ENCODE measurements around the gene SUSD1. TPM values are rescaled to one million over a fixed set of nuclear protein-coding genes. Genes with fewer than 3 reads are reported as not detected.

SUSD1 gene
- total RNA-seq, 1 donor from 2014 or later, result 13.0 TPM

GRCh38 chr9:112029921-112030444, 145.1 kb downstream of the SUSD1 start:
- no peaks in the 10 kb centered on the region for H3K9me3 ChIP-seq
- intact Hi-C loops (cut with DNase I), result no loop called here

GRCh38 chr9:112028242-112029221, 146.6 kb downstream of the SUSD1 start:
- Histone ChIP-seq H3K4me1 (peaks cover 3 to 5% of the 10 kb centered on the region in 2 donors), H3K27ac (no peak overlapping the region), H3K27me3 (no peaks in the 10 kb centered on the region), H3K36me3 (no peaks in the 10 kb centered on the region), H3K9me3 (no peaks in the 10 kb centered on the region), H3K4me3 (no peak overlapping the region)
- intact Hi-C loops (cut with DNase I), result no loop called here
- DNase-seq (ENCODE audit: low spot score in 2 of 2), result no peak
- no peak for TF ChIP-seq CTCF (IDR thresholded peaks at IDR 0.05)

More at GRCh38 chr9:112029921-112030444, 145.1 kb downstream of the SUSD1 start:
- no peaks in the 10 kb centered on the region for H3K36me3 ChIP-seq
- H3K4me1 ChIP-seq, result peaks cover 3 to 5% of the 10 kb centered on the region in 2 donors
- no peaks in the 10 kb centered on the region for H3K27me3 ChIP-seq
- no peak overlapping the region for H3K4me3 ChIP-seq
- no peak for TF ChIP-seq CTCF (IDR thresholded peaks at IDR 0.05)
- H3K27ac ChIP-seq, result no peak overlapping the region
- no peak for DNase-seq (ENCODE audit: low spot score in 2 of 2)

- Histone ChIP-seq H3K27ac (no peak overlapping the region), H3K9me3 (no peaks in the 10 kb centered on the region), H3K4me3 (no peak overlapping the region), H3K4me1 (no peaks in the 10 kb centered on the region), H3K27me3 (no peaks in the 10 kb centered on the region), H3K36me3 (no peaks in the 10 kb centered on the region)
- no peak for DNase-seq (ENCODE audit: low spot score in 2 of 2)
- intact Hi-C loops (cut with DNase I), result no loop called here
- TF ChIP-seq CTCF (IDR thresholded peaks at IDR 0.05), result no peak
Measured at GRCh38 chr9:112025850-112026249, 149.2 kb downstream of the SUSD1 start.

- TF ChIP-seq CTCF (IDR thresholded peaks at IDR 0.05), result no peak
- Histone ChIP-seq H3K27me3 (no peaks in the 10 kb centered on the region), H3K36me3 (no peaks in the 10 kb centered on the region), H3K4me3 (no peak overlapping the region), H3K27ac (no peak overlapping the region), H3K9me3 (no peaks in the 10 kb centered on the region), H3K4me1 (no peaks in the 10 kb centered on the region)
- no peak for DNase-seq (ENCODE audit: low spot score in 2 of 2)
- intact Hi-C loops (cut with DNase I), result no loop called here
Measured at GRCh38 chr9:112021742-112022141, 153.4 kb downstream of the SUSD1 start.

- no peak for DNase-seq (ENCODE audit: low spot score in 2 of 2)
- Histone ChIP-seq H3K4me1 (no peaks in the 10 kb centered on the region), H3K36me3 (no peaks in the 10 kb centered on the region), H3K27ac (no peak overlapping the region), H3K27me3 (no peaks in the 10 kb centered on the region), H3K4me3 (no peak overlapping the region), H3K9me3 (no peaks in the 10 kb centered on the region)
- no peak for TF ChIP-seq CTCF (IDR thresholded peaks at IDR 0.05)
- intact Hi-C loops (cut with DNase I), result no loop called here
Measured at GRCh38 chr9:112020680-112021596, 154.2 kb downstream of the SUSD1 start.

All from ascending aorta (tissue), 2 donors.